ENCODE measurements around the gene OCIAD1.

DNA sequence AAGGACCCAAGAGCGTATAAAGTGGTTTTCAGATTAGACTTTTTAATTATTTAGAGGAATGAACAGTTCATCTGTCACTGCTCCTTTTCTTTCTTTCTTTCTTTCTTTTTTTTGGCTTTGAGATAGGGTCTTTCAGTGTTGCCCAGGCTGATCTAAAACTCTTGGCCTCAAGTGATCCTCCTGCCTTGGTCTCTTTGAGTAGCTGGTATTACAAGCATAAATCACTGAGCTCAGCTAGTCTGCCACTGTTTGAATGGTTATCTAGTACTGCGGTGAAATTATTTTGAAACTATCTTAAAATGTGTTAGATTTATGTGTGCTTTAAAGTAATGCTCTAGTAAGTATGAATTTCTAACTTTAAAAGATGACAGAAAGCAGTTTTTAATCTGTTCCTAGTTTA lies 44.3 kb upstream of the OCIAD1 start:
- no peak for TF ChIP-seq EZH2phosphoT487 (IDR thresholded peaks at IDR 0.05; ENCODE audit: borderline replicate concordance, low read depth, low read length)
- TF ChIP-seq, protein P1, sequence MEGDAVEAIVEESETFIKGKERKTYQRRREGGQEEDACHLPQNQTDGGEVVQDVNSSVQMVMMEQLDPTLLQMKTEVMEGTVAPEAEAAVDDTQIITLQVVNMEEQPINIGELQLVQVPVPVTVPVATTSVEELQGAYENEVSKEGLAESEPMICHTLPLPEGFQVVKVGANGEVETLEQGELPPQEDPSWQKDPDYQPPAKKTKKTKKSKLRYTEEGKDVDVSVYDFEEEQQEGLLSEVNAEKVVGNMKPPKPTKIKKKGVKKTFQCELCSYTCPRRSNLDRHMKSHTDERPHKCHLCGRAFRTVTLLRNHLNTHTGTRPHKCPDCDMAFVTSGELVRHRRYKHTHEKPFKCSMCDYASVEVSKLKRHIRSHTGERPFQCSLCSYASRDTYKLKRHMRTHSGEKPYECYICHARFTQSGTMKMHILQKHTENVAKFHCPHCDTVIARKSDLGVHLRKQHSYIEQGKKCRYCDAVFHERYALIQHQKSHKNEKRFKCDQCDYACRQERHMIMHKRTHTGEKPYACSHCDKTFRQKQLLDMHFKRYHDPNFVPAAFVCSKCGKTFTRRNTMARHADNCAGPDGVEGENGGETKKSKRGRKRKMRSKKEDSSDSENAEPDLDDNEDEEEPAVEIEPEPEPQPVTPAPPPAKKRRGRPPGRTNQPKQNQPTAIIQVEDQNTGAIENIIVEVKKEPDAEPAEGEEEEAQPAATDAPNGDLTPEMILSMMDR (conservative IDR thresholded peaks at IDR 0.05; ENCODE audit: low read length), result no peak
